Suppressor macrophage treated with lipopolysaccharide for 1 hour (primary cell): ENCODE results near the gene GUCY1A2.

Source experiments
- DNase-seq, 3 donors: peaks; one replicate each; pipeline ENCODE4 v3.0.0-alpha.2; 2020 to 2022

Gene GUCY1A2

DNA sequence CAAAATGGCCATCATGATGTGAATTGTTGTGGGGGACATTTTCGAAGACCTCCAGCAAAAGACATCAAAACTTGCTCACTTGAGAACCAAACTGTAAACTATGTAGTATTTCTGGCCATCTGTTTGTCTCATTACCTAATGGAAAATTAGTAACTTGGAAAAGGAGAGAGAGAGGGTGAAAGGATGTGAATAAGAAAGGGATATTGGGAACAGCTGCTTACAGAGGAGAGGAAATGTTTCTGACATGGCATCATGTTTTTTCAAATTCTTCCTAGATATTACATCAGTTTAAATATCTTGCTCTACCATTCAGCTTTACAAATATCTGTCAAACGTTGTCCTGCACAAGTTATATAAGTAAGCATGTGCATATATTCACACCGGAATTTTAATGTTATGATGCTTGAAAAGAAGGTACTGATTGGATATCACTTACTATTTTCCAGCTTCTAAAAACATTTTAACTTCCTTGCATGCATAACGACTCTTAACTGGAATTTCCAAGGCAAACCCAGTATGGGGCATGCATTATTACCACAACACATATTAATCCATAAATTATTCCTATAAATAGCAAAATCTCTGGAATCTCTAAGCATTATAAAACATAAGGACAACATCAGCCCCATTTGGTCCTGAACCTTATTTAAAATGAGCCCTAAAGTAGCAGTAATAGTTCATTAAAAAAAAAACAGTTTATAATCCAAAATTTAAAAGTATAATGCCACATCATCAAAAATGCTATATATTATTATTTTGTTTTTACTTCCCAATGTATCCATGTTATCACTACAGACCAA lies 20.0 kb downstream of the GUCY1A2 start:
- DNase-seq = no peak

GRCh38 chr11:106997227-106997626 lies 21.0 kb downstream of the GUCY1A2 start:
- no peak for DNase-seq

- DNase-seq = no peak
Measured at GRCh38 chr11:106996691-106997090, 21.6 kb downstream of the GUCY1A2 start.

- DNase-seq = no peak
Measured at GRCh38 chr11:106990331-106990730, 27.9 kb downstream of the GUCY1A2 start.

DNA sequence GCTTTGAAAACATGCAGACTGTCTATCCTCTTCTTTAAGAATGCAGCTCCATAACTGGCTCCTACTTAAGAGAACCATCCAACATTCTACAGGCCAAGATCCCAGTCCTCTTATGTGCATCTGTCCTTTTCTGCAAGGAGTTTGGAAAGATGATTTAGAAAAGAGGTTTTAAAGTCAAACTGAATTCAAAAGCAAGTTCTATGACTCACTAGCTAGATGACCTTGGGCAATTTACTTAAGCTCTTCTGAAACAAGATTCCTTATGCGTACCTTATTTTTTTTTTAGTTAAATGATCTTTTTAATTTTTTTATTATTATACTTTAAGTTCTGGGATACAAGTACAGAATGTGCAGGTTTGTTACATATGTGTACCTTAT lies 29.2 kb downstream of the GUCY1A2 start:
- no peak for DNase-seq

- DNase-seq = peak; percentile 6 to 62 (median 26)
Measured at GRCh38 chr11:106988151-106989077, 29.9 kb downstream of the GUCY1A2 start.

DNA sequence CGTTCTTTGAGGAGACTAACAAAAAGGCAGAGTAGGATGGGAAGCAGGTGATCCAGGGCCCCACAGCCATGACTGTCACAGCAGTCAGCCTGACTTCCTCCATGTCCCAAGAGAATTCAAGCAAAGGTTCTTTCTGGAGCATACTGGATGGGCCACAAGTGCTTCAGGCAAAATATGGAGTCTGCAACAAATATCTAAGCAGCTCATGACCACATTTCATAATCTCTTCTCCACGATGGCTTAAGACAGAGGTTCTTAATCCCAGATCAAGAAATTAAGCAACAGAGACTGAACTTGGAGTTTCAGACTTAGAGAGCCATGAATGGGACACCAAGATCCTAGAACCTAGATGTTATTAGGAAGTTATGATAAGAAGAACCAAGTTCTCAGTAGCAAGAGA lies 31.6 kb downstream of the GUCY1A2 start:
- DNase-seq = no peak

DNA sequence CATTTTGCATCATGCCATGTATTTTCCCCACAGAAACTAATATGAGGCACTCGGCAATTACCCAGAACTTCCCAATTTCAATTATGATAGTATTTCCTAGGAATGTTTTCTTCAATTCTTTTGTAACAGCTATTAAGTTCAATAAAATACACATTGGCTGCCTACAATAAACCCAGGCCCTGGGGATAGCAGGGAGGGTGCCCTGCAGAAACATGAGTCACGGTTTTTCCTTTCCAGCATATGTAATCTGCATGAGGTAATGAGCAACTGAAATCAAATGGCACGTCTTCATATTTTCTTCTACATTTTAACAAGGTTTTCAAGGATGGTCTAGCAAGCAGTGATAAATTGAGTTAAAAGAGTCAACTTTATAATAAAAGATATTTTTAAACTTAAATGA lies 32.0 kb downstream of the GUCY1A2 start:
- DNase-seq = no peak

GRCh38 chr11:106983991-106984390 lies 34.3 kb downstream of the GUCY1A2 start:
- DNase-seq = no peak

DNA sequence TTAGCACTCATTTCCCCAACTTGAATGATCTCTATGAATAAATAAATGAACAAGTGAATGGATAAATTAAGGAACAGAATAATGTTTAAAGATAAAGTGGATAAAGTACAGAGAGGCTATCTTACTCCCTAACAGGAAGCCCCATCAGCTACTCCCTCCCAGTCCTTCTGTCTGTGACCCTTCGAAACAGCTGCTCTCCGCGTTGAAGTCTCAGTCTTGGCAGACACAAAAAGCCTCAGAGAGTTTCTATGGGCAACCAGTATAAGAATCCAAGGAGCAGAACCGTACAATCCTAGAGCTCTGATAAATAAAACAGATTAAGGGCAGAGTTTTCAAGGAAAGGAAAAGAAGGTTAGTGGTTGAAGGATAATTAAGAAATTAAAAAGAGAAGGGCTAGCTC lies 35.0 kb downstream of the GUCY1A2 start:
- DNase-seq = no peak

- DNase-seq = no peak
Measured at GRCh38 chr11:106974831-106975230, 43.4 kb downstream of the GUCY1A2 start.

- DNase-seq = no peak
Measured at GRCh38 chr11:106971864-106972263, 46.4 kb downstream of the GUCY1A2 start.

DNA sequence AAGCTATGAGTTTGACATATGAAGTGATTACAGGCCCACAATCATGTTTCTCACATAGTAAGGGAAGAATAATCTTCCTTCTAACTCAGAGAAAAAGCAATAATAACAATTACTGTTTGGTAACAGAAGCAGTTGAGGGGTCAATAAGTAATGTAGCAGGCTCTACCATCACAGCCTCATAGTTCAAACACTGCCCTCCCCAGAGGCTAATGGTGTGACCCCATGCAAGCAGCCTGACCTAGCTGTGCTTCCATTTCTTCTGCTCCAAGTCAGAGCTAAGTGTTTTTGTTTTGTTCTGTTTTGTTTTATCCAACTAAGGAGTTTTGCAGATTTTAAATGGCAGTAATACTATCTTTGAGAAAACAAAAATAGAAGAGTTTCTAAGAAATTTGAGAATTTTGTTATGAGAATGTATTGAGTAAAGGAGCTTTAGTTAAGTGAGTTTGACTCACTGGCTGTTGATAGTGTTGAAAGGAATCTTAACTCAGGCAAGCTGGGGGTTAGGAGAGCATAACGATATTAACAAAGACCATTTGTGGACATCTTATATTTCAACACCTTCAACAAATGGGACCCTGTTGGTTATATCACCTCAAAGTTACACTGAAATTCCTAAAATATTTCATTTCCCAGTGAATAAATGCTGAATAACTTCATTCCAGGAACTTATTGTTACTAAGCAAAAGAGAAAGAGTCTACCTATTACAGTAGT lies 48.5 kb downstream of the GUCY1A2 start:
- DNase-seq = no peak

DNA sequence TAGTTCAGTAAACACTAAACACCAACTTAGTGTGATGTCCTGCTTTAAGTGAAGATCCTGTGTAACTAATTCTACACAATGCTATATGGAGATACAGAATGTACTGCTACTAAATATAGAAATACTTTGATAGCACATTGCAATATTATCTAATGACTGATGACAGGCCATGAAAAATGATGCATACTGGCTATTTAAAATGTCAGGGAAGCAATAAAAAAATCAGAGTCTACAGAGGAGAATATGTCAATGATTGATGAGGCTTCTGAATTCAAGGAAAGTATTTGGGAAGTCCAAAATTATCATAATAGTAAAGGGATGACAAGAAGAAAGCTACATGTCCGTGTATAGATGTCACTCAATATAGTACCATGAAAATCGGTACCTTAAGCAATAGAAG lies 55.3 kb downstream of the GUCY1A2 start:
- no peak for DNase-seq

- DNase-seq = no peak
Measured at GRCh38 chr11:106961518-106961917, 56.8 kb downstream of the GUCY1A2 start.

GRCh38 chr11:106961048-106961447 lies 57.2 kb downstream of the GUCY1A2 start:
- no peak for DNase-seq

DNA sequence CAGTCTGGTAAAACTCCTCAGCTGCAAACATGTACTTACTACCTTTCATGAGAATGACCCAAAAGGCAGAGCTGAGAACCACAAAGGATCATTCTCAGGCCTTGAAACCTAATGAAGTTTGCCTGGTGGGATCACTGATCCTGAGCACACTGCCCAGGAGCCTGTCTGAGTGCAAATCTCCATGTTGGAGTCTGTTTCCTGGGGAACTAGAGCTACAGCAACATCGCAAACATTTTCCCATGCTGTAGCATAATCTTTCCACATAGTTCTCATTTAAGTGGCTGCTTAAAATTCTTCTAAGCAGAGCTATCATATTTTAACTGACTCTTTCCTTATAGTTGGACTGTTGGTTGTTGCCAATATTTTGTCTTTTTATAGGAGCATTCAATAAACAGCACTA lies 58.5 kb downstream of the GUCY1A2 start:
- no peak for DNase-seq

GRCh38 chr11:106959386-106959785 lies 58.9 kb downstream of the GUCY1A2 start:
- DNase-seq = no peak

DNA sequence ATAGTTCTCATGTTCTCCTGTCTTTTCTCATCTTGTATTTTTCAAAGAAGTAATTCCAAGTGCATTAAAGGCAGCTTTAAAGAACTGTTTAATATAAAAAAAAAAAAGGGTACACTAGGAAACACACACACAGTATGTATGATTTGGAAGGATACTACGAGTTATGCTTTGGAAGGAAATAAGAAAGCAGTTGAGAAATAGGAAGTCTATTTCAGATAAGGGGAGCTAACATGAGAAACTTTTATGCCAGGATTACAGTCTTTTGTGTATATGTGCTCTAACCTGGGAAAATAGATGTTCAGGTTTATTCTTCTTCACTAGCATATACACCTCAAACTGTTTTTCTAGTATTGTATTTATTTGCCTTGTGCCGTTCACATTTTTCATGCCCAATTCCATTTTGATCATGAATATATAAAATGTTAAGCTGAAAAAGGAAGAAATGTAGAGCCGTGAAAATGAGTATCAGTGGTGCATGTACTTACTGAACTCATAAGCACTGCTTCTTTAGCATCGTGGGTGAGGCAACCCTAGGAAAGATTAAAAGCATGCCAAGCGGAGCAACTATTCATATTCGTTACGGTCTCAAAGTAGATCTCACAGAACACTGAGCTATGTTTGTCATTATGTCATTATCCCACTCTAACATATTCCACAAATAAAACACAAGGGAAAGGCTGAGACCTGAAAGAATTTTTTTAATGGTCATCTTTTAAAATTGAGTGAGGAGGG lies 59.6 kb downstream of the GUCY1A2 start:
- DNase-seq = no peak

GRCh38 chr11:106957030-106957482 lies 61.2 kb downstream of the GUCY1A2 start:
- no peak for DNase-seq

GRCh38 chr11:106950067-106950491 lies 68.2 kb downstream of the GUCY1A2 start:
- no peak for DNase-seq

GRCh38 chr11:106943089-106943488 lies 75.2 kb downstream of the GUCY1A2 start:
- DNase-seq = no peak

- DNase-seq = no peak
Measured at GRCh38 chr11:106939157-106939556, 79.1 kb downstream of the GUCY1A2 start.
